ENCODE results near the gene TSHZ3.

The TSHZ3 gene, protein sequence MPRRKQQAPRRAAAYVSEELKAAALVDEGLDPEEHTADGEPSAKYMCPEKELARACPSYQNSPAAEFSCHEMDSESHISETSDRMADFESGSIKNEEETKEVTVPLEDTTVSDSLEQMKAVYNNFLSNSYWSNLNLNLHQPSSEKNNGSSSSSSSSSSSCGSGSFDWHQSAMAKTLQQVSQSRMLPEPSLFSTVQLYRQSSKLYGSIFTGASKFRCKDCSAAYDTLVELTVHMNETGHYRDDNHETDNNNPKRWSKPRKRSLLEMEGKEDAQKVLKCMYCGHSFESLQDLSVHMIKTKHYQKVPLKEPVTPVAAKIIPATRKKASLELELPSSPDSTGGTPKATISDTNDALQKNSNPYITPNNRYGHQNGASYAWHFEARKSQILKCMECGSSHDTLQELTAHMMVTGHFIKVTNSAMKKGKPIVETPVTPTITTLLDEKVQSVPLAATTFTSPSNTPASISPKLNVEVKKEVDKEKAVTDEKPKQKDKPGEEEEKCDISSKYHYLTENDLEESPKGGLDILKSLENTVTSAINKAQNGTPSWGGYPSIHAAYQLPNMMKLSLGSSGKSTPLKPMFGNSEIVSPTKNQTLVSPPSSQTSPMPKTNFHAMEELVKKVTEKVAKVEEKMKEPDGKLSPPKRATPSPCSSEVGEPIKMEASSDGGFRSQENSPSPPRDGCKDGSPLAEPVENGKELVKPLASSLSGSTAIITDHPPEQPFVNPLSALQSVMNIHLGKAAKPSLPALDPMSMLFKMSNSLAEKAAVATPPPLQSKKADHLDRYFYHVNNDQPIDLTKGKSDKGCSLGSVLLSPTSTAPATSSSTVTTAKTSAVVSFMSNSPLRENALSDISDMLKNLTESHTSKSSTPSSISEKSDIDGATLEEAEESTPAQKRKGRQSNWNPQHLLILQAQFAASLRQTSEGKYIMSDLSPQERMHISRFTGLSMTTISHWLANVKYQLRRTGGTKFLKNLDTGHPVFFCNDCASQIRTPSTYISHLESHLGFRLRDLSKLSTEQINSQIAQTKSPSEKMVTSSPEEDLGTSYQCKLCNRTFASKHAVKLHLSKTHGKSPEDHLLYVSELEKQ

DNA sequence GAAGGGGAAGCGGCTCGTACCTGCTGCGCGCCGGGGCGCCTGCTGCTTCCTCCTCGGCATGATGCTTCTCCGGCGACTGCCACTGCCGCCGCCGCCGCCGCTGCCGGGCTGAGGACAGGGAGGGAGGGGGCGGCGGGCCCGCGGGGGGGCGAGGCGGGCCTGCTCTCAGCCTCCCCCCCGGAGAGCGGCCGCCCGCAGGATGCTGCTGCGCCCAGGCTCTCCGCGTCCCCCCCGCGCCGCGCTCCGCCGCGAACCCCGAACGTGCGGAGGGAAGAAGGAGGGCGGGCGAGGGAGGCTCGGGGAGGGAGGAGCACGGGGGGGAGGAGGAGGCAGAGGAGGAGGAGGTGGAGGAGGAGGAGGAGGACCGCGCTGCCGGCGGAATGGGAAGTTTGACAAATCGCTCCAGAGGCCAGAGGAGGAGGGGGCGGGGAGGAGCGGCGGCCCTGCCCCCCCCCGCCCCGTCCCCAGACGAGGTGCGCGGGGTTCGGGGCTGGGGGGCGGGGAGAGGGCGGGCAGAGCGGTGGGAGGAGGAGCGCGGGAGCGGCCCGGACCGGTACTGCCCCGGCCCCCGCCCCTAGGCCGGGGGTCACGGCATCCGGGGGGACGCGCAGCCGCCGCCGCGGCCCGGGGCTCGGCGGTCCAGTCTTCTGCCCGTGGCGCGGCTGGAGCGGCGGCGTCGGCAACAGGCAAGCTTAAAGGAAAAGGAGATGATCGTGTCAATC, at the start of gene TSHZ3:
TSHZ3 (minus strand) TSS at position 277 of the 722 bp plus-strand sequence; CDS start at position 60, 217 bp downstream.
- DNase-seq = no peak

DNA sequence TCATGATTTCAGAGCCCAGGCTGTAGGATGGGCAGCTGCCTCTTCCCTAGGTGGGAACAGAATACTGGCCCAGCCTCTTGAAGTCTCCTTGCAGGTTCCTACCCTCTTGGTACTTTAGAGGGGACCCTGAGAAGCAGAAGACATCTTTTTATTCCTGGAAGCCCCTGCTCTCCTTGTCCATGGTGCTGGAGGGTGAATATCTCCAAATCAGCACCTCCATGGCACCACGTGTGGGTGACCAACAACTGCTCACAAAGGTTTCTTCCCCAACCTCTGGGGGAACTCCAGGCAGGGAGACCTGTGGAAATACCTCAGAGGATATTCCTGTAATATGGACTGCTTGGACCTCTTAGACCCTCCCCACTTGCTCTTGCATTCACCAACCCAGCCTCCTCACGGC, 48.1 kb upstream of the TSHZ3 start:
- DNase-seq = no peak

DNA sequence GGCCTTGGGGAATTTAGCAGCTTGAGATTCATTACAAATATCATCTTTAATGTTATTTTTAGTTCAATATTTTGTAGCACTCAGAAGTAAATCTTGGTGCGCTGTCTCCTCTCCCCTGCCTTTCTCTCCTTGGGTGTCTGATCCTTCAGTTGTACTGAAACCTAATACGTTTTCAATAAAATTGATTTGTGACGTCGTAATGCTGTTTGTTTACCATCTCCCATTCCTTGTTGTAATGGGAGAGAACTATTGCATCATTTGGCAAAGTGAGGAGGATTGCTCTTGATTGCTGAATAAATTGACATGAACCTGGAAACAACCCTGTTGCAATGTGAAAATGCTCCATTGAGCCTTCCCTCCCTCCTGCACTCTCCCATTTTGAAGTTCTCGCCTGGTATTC, 43.2 kb upstream of the TSHZ3 start:
- DNase-seq = no peak

DNA sequence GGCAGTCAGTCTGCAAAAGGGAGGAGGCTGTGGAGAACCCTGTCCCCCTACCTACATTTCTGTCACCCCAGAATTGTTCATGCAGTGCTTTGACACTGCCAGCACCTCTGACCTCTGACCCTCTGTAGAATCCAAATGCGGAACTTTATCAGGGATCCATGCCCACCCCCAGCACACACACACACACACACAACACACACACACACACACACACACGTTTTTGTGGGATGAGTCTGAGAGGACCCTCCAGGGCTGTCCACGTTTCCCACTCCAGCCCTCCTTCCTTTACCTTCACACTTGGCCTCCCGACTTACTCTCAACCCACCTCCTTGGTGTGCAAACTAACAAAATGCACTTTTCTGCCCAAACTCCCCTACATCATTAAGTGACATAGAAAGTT, 42.3 kb upstream of the TSHZ3 start:
- DNase-seq = no peak

DNA sequence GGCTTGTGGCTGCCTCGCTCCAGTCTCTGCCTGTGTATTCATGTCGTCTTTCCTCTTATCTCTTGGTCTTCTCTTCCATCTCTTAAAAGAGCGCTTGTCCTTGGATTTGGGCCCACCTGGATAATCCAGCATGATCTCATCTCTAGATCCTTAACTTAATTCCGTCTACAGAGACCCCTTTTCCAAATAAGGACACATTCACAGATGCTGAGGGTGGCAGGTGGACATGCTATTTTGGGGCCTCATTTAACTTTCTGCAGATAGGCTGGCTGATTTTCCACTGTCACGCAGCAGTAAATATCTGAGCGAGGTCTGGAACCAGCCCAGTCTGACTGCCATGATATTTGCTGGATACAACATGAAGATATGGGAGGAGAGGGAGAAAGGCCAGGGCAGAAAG, 41.5 kb upstream of the TSHZ3 start:
- no peak for DNase-seq

DNA sequence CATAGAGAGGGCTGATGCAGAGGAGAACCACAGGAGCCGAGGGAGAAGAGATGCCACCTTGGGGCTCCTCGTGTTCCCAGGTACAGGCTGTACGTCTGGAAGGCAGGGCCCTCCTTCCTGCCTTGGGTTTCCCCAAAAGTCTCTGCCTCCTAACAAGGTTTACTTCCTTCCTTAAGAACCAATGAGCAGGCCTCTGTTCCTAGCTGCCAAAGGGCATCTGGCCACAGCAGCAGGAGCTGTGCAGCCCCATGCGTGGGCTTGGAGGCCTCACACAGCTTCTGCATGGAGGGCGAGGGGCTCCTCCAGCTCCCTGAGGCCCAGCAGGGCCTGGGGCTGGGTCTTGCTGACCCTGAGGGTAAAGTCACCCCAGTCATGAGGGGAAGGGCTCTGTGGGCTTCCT, 40.6 kb upstream of the TSHZ3 start:
- DNase-seq = no peak

DNA sequence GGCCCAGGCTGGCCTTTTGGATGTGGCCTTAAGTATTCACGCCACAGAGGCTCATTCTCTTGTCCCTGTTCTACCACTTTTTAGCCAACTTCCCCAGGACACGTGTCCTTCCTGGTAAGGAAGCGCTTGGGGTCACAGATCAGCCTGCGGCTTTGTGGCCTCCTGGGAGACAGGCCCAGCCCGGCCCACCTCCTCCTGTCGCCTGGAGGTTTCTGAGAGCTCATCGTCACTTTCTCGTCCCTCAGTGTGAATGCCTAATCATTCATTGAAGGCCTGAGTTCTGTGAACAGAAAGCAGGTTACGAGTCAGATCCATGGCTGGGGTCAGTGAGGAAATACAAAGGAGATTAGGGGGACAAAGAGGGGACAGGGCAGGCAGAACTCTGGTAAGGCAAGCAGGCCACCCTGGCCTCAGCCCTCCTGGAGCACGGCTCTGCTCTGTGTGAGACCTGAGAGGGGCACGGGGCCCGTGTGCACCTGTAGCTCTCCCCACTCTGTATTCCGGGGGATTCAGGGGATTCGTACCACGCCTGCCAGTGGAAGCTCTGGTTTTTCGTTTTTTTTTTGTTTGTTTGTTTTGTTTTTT, 38.6 kb upstream of the TSHZ3 start:
- no peak for DNase-seq

DNA sequence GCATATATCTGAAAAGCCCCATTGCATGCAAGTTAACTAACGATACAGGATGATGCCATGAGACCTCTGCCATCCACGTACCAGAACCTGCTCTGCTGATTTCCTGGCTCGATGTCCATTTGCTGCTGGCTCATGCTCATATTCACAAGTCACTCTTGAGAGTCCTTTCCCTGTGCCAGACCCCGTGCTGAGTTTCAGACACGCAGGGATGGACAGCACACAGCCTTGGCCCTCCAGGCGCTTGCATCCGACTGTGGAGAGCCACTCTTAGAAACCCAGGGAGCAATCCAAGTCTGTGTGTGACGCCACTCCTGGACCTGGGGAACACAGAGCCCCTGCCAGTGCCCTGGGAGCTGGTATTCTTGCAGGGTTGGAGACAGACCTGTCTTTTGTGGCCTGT, 37.6 kb upstream of the TSHZ3 start:
- DNase-seq = no peak

DNA sequence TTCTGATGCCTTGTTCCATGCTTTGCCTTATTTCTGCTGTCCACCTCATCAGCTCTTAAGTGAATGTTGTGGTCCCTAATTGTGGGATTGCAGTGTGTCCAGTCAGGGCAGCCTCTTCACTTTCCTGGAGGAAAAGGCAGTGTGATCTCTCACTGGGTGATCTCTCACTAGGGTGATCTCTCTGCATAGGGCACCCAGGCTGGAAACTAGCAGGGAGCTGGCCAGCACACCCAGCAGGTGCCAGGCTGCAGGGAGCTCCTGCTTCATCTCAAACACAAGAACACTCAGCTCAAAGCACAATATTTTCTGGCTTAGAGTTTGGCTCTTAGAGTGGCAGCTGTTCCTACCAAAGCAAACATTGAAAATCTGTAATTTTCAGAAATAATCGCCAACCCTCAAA, 36.5 kb upstream of the TSHZ3 start:
- no peak for DNase-seq

DNA sequence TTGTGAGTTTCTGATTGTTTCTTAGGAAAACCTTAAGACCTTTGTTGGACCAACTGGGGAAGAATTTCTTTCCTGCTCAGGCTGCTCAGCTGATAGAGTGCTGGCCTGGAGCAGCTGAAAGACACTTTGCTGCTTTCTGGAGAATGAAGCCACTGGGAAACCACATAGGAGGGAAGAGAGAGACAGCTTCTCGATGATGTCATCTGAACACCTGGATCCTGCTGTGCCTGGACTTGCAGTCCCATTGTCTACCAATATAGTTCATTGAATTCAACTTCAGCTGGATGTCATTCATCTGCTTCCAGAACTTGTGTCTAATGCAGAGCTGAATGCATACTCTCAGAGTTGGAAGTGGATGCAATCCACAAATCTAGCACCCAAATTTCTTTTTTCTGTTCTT, 34.3 kb upstream of the TSHZ3 start:
- no peak for DNase-seq

DNA sequence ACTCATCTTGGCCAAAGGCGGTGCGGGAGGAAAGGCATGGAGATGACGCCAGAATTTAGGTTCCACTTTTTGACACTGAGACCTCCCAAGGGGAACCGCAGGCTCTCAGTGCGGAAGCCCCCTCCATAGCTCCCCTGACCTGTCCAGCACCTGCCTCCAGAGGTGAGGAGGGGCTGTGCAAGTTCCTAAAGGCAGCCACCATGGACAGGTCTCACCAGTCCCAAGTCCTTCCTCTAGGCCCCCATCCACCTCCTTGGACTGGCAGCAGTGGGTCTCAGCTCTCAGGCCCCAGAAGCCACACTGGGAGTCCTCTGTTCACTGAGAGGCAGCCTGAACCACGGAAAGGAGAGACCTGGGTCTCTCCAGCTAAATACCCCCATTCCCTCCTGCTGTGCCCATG, 31.6 kb upstream of the TSHZ3 start:
- DNase-seq = no peak

DNA sequence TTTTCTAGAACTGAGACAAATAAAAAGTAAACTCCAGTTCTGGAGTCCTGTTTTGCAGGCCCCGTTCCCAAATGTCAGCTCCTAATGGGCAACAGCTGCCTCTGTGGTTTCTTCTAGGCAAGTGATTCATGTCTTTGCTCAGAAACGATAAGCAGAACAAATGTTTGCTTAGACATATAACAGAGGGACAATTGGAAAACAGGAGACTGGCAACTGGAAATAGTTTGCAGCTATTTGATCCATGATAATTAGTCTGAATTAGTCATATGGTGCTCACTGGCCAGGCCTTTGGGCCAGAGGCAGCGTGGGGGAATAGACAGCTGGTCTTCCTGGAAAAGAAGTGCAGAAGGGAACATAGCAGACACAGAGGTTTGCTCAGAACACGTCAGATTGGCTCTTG, 29.2 kb upstream of the TSHZ3 start:
- no peak for DNase-seq

DNA sequence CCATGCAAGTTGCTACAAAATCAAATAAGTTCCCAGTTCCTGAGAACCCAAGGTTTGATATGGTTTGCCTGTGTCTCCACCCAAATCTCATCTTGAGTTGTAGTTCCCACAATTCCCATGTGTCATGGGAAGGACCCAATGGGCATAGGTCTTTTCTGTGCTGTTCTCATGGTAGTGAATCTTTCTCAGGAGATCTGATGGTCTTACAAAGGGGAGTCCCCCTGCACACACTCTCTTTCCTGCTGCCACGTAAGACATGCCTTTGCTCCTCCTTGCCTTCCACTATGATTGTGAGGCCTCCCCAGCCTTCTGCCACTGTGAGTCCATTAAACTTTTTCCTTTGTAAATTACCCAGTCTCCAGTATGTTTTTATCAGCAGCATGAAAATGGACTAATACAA, 28.5 kb upstream of the TSHZ3 start:
- no peak for DNase-seq

DNA sequence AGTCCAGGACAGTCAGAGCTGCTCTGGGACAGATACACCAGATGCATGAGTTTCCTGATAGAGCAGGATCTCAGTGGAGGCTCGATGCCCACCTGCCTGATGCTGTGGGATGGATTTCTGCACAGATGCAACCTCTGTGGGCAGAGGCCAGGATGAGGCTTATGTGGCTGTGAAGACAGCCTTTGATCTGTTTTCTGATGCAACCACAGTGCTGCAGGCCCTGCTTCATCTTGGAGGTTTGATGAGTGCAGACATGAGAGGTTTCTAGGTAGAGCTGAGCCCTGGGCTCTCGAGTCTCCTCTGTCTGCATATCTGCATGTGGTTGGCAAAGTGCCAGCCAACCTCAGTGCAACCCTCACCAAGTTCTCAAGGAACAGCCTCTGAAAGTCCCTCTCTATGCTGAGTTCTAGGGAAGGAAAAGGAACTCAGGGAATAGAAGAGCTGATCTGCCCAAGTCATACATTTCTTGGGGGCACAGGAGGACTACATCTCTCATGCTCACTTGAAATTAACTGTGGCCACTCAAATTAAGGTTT, 23.1 kb upstream of the TSHZ3 start:
- no peak for DNase-seq

DNA sequence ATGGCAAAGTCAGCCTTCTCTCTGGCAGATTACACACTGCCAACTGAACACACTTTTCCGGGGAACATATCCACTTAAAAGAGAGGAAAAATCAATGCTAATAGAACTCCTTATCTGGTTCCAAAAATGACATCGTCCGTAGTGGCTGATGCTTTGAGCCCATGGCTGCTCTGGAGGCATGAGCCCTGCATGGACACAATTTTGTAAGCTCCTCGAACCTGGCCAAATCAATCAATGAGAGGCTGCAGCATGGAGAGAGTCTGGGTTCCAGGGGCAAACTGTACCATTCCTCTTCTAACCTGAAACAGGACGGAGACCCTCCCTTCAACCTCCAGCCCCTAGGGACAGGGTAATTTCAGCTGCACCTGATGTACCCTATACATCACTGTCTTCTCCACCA, 21.0 kb upstream of the TSHZ3 start:
- no peak for DNase-seq

DNA sequence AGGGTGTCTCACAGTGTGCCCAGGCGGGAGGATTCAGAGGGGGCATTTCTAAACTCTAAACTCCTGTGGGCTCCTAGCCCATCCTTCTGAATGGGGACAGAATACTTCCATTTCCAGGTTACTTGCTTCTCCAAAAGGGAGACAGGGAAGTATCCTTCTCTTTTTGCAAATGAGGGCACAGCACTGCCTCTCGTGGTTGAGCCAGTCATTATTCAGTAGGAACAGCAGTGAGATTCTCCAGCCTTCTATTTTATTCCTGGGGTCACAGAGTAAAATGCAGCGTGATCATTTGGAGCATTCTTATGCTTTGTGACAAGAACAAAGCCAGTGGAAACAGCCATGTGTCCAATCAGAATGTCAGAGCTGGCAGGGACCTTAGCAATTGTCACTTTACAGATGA, 15.7 kb upstream of the TSHZ3 start:
- DNase-seq = no peak

DNA sequence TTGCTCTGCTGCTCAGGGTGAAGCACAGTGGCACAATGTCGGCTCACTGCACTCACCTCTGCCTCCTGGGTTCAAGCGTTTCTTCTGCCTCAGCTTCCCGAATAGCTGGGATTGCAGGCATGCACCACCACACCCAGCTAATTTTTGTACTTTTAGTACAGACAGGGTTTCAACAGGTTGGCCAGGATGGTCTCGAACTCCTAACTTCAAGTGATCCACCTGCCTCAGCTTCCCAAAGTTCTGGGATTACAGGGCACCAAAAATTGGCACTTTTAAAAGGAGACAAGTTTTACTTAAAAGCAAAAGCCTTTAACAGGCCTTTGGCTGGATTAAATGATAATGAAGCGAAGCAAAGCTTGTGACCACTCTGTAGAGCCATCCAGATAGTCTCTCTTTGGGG, 12.5 kb upstream of the TSHZ3 start:
- DNase-seq = no peak

DNA sequence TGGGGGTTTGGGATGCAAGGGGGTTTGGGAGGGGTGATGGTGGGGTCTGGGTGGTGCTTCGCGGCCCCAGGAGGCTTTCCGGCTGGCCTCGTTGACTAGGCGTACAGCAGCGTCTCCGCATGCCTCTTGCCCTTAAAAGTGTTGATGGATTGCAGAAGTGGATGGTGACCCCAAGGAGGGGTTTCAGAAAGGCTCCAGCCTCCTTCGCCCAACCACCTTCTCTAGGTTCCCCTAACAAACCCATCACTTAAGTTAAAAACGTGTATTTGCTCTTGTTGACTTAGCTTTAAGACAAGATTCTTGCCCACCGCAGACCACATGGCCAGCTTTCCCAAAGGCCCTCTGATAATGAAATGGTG, 8.1 kb upstream of the TSHZ3 start:
- DNase-seq = no peak

DNA sequence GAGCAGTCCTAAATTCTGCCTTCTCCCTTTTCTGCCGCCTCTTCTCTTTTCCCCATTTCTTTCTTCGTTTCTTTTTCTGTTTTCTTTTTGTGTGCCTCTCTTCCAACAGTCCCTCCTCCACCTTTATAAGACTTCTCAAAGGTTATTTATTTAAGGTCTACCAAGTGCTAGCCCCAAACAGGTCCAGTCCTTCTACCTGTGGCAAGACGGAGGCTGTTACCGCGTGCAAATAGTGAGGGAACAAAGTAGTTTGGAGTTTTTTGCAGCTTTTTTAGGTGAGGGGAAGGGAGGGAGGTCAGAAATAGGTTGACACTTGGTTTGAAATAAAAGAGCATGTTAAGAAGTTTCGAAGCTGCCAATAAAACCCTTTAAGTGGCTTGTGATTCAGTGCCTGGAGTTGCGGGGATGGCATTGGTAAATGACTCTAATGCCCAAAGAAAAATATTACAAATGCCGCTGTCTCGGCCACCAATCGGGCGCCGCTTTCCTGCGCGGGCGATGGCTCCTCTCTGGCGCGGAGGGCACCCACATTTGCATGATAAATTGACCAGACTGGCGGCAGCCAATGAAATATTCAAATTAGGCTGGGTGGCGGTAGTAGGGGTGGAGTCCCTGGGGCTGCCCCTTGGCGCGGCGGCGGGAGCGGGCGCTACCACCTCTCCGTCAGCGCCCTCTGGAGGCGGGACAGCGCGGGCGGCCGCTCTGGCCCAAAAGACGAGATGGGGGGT, 7.5 kb upstream of the TSHZ3 start:
- no peak for DNase-seq

DNA sequence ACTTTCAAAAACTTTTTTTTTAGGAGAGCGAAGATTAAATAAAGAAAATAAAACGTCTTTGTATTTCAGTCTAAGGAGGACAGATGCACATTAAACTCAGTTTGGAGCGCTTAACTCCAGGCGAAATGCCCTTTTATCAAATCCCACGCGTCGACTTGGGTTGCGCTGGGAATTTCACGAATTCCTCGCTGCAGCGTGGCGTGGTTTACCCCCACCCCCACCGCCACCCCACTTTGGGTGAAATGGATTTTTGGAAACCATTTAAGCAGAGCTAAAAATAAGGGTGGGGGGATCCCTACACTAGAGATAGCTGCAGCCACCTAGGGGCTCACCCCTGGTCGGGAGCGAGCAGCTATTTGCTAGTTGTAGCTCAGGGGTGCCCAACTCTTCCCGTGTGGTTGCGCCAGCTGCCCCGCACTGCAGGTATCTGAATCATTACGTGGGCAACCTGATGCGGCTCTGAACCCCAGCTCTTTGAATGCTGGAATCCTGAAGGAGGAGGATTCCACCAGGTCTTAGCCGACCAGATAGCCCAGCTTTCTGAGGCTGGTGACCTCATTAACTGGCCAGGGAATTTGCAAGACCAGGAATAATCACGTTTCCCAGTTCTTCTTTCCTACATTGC, 6.5 kb upstream of the TSHZ3 start:
- DNase-seq = no peak

Data from NCI-H1436 (cell line).